HG02623 (cell line): ENCODE measurements around the gene CYB5A.
"Not testable (repeated sequence)": the region's sequence is repeated elsewhere in the genome, so short reads cannot be mapped to it uniquely, and the experiment has no call there.

ENCODE experiments used
- ATAC-seq: cut with Tn5 transposase; IDR thresholded peaks from one replicate; pipeline ENCODE4 v1.9.1; 2021; ENCODE audit warnings: moderate library complexity; ENCODE audit not compliant: unreplicated experiment

CYB5A gene

GRCh38 chr18:74299162-74299561 is 7.4 kb upstream of the CYB5A start:
- ATAC-seq: no peak

GRCh38 chr18:74294526-74294925 is 2.8 kb upstream of the CYB5A start:
- no peak for ATAC-seq

GRCh38 chr18:74292982-74293381 is 1.2 kb upstream of the CYB5A start:
- not testable (repeated sequence) for ATAC-seq

- no peak for ATAC-seq
Measured at GRCh38 chr18:74292541-74292858, 737 bp upstream of the CYB5A start.

- no peak for ATAC-seq
Measured at GRCh38 chr18:74291472-74291770, 342 bp downstream of the CYB5A start.

- ATAC-seq: no peak
Measured at GRCh38 chr18:74290794-74291471, 830 bp downstream of the CYB5A start.

GRCh38 chr18:74290021-74290420 is 1.7 kb downstream of the CYB5A start:
- ATAC-seq: no peak

- ATAC-seq: no peak
Measured at GRCh38 chr18:74289137-74289536, 2.6 kb downstream of the CYB5A start.

- ATAC-seq: no peak
Measured at GRCh38 chr18:74288730-74289129, 3.0 kb downstream of the CYB5A start.

- no peak for ATAC-seq
Measured at GRCh38 chr18:74288041-74288440, 3.7 kb downstream of the CYB5A start.

GRCh38 chr18:74286856-74287255 is 4.9 kb downstream of the CYB5A start:
- ATAC-seq: no peak

- no peak for ATAC-seq
Measured at GRCh38 chr18:74286106-74286855, 5.5 kb downstream of the CYB5A start.

GRCh38 chr18:74285583-74285982 is 6.2 kb downstream of the CYB5A start:
- not testable (repeated sequence) for ATAC-seq

GRCh38 chr18:74284980-74285355 is 6.8 kb downstream of the CYB5A start:
- no peak for ATAC-seq

- no peak for ATAC-seq
Measured at GRCh38 chr18:74284191-74284979, 7.4 kb downstream of the CYB5A start.

GRCh38 chr18:74283646-74284045 is 8.1 kb downstream of the CYB5A start:
- ATAC-seq: no peak

GRCh38 chr18:74282755-74283554 is 8.8 kb downstream of the CYB5A start:
- no peak for ATAC-seq

- ATAC-seq: no peak
Measured at GRCh38 chr18:74281980-74282754, 9.6 kb downstream of the CYB5A start.

GRCh38 chr18:74281011-74281979 is 10.5 kb downstream of the CYB5A start:
- ATAC-seq: no peak
